ENCODE measurements around the gene ACP6. TPM values are rescaled to one million over a fixed set of nuclear protein-coding genes. Genes with fewer than 3 reads are reported as not detected.
"Not testable (repeated sequence)": the region's sequence is repeated elsewhere in the genome, so short reads cannot be mapped to it uniquely, and the experiment has no call there.

The ACP6 gene
- total RNA-seq, 6 experiments from 2014 or later = 12.4 to 16.9 (median 15.3) TPM

- Mint-ChIP-seq H3K27ac (no peak overlapping the region), H3K4me1 (ENCODE audit: low read depth) (no peaks in the 10 kb centered on the region), H3K36me3 (ENCODE audit: low read depth) (peaks cover 8% of the 10 kb centered on the region; the same call in 1 of the 2 replicates), H3K4me3 (no peak overlapping the region), H3K9me3 (no peaks in the 10 kb centered on the region), H3K27me3 (ENCODE audit: insufficient read depth) (no peaks in the 10 kb centered on the region; the same call in 1 of the 2 replicates)
- no peak for DNase-seq
- TF ChIP-seq CTCF (IDR thresholded peaks at IDR 0.05) = no peak
Measured at GRCh38 chr1:147619741-147620140, 50.6 kb downstream of the ACP6 start.

GRCh38 chr1:147618771-147619170 is 51.6 kb downstream of the ACP6 start:
- DNase-seq = no peak
- Mint-ChIP-seq H3K4me3 (no peak overlapping the region), H3K9me3 (no peaks in the 10 kb centered on the region), H3K27ac (no peak overlapping the region), H3K36me3 (ENCODE audit: low read depth) (peaks cover 8% of the 10 kb centered on the region; the same call in 1 of the 2 replicates), H3K27me3 (ENCODE audit: insufficient read depth) (no peaks in the 10 kb centered on the region; the same call in 1 of the 2 replicates), H3K4me1 (ENCODE audit: low read depth) (no peaks in the 10 kb centered on the region)
- TF ChIP-seq CTCF (IDR thresholded peaks at IDR 0.05) = no peak

GRCh38 chr1:147618077-147618569 is 52.2 kb downstream of the ACP6 start:
- Mint-ChIP-seq H3K27me3 (ENCODE audit: insufficient read depth) (no peaks in the 10 kb centered on the region; the same call in 1 of the 2 replicates), H3K4me3 (no peak overlapping the region), H3K27ac (no peak overlapping the region), H3K9me3 (no peaks in the 10 kb centered on the region), H3K4me1 (ENCODE audit: low read depth) (no peaks in the 10 kb centered on the region), H3K36me3 (ENCODE audit: low read depth) (peaks cover 8% of the 10 kb centered on the region; the same call in 1 of the 2 replicates)
- no peak for DNase-seq
- TF ChIP-seq CTCF (IDR thresholded peaks at IDR 0.05) = no peak

GRCh38 chr1:147614966-147615365 is 55.4 kb downstream of the ACP6 start:
- not testable (repeated sequence) for H3K4me1 Mint-ChIP-seq (ENCODE audit: low read depth)

GRCh38 chr1:147613506-147613905 is 56.8 kb downstream of the ACP6 start:
- Mint-ChIP-seq H3K27me3 (ENCODE audit: insufficient read depth) (no peaks in the 10 kb centered on the region; the same call in 1 of the 2 replicates), H3K4me1 (ENCODE audit: low read depth) (no peaks in the 10 kb centered on the region), H3K9me3 (no peaks in the 10 kb centered on the region), H3K4me3 (no peak overlapping the region), H3K36me3 (ENCODE audit: low read depth) (peaks cover 8% of the 10 kb centered on the region; the same call in 1 of the 2 replicates), H3K27ac (no peak overlapping the region)
- DNase-seq = no peak
- no peak for TF ChIP-seq CTCF (IDR thresholded peaks at IDR 0.05)

More at GRCh38 chr1:147614966-147615365, 55.4 kb downstream of the ACP6 start:
- not testable (repeated sequence) for H3K27ac Mint-ChIP-seq; H3K36me3 Mint-ChIP-seq (ENCODE audit: low read depth); DNase-seq; H3K4me3 Mint-ChIP-seq; H3K27me3 Mint-ChIP-seq (ENCODE audit: insufficient read depth); H3K9me3 Mint-ChIP-seq

- H3K4me1 Mint-ChIP-seq (ENCODE audit: low read depth) = no peaks in the 10 kb centered on the region
Measured at GRCh38 chr1:147612366-147612765, 58.0 kb downstream of the ACP6 start.

More at GRCh38 chr1:147612366-147612765, 58.0 kb downstream of the ACP6 start:
- Mint-ChIP-seq H3K27me3 (ENCODE audit: insufficient read depth) (no peaks in the 10 kb centered on the region; the same call in 1 of the 2 replicates), H3K36me3 (ENCODE audit: low read depth) (peaks cover 14% of the 10 kb centered on the region), H3K27ac (no peak overlapping the region), H3K4me3 (no peak overlapping the region), H3K9me3 (no peaks in the 10 kb centered on the region)
- TF ChIP-seq CTCF (IDR thresholded peaks at IDR 0.05) = no peak
- no peak for DNase-seq
